NOMO-1 treated with dmso at 0.1 percent for 144 hours (cell line): ENCODE results near the gene RNF41.

Experiments
- DNase-seq: peaks from one replicate; lab custom pipeline; 2025; ENCODE audit not compliant: unreplicated experiment; lab: John Stamatoyannopoulos, UW

RNF41 gene

DNA sequence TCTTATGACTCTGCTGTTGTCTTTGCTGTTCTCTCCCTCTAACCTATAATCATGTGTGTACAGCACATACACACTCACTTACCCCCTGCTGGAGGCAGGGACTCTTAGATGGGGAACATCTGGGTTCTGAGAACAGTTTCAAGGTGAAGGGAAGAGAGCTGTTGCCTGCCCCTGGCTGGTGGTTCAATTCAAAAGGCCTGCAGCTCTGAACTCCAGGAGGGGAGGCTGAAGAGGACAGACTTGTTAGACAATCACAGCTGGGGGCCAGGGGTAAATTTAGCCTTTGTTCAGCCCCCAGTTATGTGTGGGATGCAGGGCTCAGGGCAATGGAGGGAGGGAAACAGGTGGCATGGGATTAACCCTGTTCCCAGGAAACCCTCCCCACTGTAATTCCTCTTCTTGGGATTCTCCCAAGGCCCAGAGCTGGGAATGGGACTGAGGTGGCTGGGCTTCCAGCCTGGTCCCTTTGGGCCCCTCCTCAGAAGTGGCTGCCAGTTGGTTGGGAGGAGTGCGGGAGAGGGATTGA is 67.4 kb downstream of the RNF41 start:
- DNase-seq: no peak

DNA sequence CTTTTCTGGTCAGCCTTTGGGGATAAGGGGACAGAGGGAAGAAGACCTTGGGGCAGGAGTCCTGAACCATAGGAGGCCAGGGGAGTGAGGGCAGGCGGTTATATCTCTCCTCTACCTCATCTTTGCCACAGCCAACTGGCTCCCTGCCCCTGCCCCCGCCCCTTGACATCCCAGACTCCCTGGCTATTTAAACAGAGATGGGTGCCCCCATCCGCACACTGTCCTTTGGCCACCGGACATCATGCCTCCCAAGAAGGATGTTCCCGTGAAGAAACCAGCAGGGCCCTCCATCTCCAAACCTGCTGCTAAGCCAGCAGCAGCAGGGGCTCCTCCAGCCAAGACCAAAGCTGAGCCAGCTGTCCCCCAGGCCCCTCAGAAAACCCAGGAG is 68.0 kb downstream of the RNF41 start:
- no peak for DNase-seq

- DNase-seq: no peak
Observed at GRCh38 chr12:56152756-56153677, 68.7 kb downstream of the RNF41 start.
